GM18502 (cell line): ENCODE measurements around the gene NCBP3.

Experiments used
- ATAC-seq: cut with Tn5 transposase; IDR thresholded peaks from one replicate; pipeline ENCODE4 v1.9.1; 2021; ENCODE audit warnings: mild to moderate bottlenecking; ENCODE audit not compliant: unreplicated experiment, poor library complexity

Gene NCBP3

DNA sequence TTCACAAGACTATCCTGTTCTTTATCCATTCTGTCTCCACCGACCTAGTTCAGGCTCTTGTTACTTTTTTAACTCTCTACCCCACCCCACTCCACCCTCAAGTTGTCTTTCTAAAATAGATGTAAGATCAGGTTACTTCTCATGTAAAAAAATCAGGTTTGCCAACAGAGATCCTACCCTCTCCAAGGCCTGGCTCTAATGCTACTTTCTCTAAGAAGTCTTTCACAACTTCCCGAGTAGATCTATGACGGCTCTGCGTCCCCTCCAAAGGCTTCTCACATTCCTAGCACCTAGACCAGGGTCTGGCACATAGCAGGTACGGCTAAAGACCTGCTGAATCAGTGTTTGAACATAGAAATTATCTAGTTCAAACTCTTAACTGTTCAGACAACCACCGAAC lies 30.9 kb downstream of the NCBP3 start:
- no peak for ATAC-seq

DNA sequence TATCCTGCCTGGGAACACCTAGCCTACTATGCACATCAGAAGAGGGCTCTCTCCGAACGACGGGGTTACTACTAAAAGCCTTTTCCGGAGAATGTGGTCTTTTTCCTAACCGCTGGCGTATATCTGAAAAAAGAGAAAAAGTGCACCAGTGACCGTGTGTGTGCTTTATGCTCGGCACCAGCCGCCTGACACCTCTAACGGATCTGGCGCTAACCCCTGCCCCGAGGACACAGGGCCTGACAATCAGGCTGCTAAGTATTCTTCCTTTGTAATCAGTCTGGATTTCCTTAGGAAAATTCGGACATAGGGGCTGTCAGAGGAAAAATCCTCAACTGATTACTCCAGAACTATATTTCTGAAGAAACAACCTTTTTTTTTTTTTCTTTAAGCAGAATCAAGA lies 31.7 kb downstream of the NCBP3 start:
- ATAC-seq = no peak

DNA sequence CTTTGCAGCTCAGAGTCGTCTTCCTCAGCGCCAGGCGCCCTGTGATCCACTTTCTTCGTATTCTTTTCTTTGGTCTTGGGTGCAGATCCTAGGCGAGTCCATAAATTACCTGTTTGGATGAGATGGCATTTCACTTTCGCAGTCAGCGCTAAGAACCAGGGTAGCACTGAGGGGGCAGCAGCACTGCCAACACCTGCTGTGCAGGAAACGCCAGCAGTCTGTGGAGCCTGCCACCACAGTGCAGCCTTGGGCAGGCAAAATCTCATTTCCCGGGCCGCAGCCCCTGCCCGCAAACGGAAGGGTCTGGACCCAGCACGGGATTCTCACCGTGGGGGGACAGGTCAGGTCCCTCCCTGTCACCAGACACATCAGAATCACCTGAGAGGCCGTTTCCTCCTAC lies 32.9 kb downstream of the NCBP3 start:
- no peak for ATAC-seq

DNA sequence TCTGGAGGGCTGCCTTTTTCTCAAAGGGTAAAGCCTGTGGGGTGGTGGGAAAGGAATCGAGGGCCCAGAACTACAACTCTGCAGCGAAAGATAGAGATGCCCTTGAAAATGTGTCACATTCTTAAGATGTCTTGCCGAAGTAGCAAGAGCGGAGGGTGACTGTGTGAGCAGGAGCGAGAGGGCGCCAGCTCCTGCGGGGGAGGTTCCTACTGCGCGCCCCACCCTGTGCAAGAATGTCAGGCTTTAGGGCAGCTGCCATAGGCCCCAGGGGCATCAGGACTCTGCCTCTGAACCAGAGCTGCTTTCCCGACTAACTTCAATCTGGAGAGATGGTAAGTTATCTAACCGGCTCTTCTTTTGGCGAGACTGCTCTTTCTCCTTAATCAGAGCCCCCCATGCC lies 33.3 kb downstream of the NCBP3 start:
- ATAC-seq = no peak

DNA sequence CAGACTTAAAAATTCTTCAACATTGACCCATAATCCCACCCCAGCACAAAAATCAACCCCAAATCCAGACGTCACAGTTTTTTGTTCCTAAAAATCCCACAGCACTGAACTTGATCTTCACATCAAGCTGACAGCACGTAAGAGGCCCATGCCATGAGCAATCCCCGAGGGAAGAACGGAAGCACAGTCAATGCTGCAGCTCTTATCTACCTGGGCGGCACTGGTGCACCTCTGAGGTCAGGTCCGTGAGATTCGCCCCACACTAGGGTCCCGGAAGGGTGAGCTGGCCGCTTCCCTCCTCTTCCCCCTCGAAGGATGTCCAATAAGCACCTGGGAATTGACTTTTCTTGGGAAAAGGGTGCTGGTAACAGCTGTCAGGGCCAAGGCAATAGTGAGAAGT lies 33.8 kb downstream of the NCBP3 start:
- no peak for ATAC-seq

DNA sequence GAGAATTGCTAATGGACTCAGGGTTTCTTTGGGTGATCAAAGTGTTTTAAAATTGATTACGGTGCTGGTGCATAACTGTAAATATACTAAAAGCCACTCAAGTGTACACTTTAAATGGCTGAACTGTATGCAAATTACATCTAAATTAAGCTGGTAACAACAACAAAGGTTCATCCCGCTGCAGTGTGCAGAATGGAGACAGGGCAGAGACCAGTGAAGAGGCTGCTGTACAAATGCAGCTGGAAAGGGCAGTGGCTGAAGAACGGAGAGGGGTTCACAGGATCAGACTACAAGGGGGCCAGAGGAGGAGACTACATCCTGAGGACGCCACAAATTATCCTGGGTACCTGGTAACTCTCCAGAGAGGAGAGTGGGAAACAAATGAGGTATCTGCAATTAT lies 36.0 kb downstream of the NCBP3 start:
- ATAC-seq = no peak

DNA sequence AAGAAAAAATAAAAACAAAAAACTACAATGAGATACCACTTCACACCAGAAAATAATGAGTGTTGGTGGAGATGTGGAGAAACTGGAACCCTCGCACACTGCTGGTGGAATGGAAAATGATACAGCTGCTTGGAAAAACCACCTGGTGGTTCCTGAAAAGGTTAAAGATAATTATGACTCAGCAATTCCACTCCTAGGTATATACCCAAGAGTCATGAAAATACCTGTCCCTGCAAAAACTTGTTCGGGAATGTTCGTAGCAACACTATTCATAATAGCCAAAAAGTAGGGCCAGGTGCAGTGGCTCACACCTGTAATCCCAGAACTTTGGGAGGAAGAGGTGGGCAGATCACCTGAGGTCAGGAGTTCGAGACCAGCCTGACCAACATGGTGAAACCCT lies 36.9 kb downstream of the NCBP3 start:
- no peak for ATAC-seq

DNA sequence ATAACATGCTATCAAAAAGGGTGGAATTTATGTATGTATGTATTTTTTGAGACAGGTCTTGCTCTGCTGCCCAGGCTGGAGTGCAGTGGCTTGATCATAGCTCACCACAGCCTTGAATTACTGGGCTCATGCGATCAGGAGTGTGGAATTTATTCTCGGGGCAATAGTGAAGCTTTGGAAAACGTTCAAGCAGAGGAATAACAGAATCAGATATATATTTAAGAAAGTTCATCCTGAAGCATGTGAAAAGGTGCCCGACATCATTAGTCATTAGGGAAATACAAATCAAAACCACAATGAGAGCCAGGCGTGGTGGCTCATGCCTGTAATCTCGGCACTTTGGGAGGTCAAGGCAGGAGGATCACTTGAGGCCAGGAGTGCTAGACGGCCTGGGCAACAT lies 37.3 kb downstream of the NCBP3 start:
- ATAC-seq = no peak

DNA sequence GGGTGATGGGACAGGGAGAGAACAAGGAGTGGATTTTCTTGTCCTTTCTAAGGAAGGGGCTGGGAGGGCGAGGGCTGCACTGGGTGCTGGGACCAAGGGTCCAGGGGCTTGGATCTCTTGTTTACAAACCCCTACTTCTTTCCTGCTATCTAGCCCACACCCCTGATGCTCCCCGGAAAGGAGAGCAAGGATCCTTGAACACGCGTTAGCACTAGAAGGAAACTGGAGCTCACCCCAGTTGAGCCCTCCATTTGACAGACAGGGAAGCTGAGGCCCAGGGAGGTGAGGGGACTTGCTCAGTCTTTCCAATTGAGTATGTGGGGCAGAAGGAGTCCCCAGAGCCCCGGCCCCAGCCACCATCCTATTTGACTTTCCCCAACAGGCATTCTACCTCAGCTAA lies 40.5 kb downstream of the NCBP3 start:
- no peak for ATAC-seq

DNA sequence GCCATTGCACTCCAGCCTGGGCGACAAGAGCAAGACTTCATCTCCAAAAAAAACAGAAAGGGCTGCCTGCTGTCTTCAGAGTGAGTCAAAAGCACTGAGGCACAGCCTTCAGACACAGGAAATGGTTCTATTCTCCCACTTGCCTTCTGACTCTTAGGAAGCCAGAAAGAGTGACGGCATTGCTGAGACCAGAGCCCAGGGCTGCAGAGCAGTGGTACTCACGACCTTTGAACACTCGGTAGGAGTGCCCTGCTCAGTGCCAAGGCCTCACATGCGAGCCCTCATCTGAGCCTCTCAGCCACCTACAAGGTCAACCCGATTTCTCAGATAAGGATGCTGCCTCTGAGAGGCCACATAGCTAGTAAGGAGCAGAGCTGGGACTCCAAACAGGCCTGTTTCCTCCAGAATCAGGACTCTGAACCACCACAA lies 41.5 kb downstream of the NCBP3 start:
- peak; percentile 72 for ATAC-seq

DNA sequence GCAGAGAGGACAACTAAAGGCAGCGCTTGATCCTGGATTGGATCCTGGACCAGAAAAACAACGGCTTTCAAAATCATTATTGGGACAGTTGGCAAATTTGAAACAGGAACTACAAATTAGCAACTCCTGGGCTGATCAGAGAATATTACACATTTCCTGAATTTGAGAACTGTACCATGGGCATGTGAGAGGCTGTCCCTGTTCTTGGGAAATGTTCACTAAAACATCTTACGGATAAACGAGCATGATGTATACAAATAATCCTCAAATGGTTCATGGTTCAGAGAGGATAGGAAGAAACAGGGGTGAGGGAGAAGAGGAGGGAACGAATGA lies 42.8 kb downstream of the NCBP3 start:
- no peak for ATAC-seq

DNA sequence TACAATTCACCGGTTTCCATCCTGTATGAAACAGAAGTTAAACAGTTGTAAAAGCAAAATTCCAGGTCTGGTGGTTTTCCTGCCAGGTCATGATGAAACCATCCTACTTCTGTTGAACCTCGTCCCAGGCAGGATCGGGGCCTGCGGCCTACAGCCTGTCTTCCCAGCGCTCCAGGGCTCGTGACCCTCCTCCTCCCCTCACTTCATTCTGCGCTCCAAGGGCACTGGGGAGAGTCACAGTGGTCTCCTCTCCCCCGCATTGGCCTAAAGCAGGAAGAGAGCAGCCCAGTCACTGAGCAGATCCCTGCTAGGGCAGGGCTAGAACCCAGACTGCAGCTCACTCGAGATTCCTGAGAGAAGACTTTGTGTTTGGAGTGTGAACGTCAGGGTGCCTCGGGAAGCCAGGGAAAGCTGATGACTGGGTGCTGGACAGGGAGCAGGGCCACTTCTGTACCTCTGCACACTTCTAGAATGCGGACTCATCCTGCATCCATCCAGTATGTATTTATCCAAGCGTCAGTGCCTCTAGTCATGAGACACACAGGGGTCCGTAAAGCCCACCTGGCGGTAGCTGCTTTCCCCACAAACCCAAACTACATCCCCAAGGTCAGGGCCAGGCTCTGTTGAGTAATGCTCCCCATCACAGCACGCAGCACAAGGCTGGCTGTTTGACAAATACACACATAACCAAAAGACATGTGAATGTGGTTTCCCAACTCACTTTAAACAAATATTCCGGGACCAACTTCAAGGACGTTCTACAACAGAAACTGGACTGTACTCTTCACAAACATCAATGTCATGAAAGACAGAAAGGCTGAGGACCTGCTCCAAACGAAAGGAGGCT lies 43.4 kb downstream of the NCBP3 start:
- ATAC-seq = no peak

DNA sequence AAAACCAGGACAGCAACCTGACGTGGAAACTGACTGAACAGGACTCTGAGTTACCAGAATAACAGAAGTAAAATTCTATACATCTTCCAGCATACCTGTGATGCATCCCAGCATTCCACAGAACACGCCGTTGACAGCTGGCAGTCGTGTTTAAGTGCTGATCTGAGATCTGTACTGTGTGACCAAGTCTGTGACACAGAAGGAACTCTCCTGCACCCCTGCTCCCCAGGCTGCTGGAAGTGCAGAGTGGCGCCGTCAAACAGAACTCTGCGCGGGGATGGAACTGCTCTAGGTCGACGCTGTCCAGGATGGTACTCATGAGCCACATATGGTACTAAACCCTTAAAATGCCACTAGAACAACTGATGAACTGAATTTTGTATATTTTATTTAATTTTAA lies 44.3 kb downstream of the NCBP3 start:
- no peak for ATAC-seq

DNA sequence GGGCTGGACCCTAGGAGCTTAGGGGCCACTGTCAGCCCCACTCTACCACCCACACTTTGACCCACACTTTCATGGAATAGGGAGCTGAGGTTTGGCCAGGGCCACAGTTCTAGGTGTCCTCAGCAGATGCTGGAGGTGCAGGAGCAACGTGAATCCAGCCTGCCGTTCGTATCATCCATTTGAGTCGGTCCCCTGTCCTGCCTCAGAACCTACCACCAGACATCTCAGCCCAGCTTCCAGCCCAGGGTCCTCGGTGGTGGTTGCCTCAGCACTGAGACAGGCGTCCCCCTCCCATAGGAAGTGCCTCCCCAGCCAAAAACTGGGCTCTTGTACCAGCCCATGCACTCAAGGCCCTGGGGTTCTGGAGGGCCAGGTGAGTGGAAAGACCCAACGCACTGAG lies 44.7 kb downstream of the NCBP3 start:
- no peak for ATAC-seq

DNA sequence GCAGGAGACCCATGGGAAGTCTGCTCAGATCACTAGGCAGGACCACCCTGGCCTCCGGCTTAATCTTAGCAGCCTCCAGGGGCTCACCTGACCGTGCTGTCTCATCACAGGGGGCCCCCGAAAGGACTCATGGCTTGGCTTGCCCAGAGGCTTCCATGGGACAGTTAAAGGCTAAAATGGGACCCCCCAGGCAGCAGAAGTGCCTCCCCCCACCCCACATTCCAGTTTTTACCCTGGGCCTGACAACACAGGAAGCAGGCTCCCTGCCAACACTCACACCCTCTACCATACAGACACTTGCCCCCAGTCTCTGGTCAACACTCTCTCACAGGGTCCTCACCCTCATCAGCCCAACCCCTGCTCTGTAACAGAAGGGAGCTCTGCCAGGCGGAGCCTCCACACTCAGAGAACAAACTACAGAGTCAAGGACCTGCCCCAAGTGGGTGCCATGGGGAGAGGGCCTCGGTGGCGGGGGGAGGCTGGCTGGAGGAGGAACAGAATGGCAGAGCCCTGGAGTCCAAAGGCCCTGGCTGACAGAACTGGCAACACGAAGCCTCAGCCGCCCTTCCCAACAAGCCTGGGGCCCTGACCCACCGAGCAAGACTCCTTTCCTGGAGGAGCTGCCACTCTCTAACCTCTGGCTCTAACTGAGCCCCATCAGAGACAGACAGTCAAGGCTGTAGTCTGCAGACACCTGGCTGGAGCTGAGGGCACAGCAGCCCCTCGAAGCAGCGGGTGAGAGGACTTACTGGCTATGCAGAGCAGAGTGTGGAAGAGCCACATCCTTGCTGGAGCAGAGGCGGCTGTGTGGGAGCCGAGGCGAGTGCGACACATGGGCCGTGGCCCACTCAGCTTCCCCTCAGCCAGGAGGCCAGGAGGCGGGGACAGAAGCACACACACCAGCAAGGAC lies 45.4 kb downstream of the NCBP3 start, which contains the start of gene ITGAE:
TSS of gene ITGAE (minus strand) at position 827 of the 910 bp plus-strand sequence. CDS start at position 783, 44 bp downstream.
- ATAC-seq = no peak

DNA sequence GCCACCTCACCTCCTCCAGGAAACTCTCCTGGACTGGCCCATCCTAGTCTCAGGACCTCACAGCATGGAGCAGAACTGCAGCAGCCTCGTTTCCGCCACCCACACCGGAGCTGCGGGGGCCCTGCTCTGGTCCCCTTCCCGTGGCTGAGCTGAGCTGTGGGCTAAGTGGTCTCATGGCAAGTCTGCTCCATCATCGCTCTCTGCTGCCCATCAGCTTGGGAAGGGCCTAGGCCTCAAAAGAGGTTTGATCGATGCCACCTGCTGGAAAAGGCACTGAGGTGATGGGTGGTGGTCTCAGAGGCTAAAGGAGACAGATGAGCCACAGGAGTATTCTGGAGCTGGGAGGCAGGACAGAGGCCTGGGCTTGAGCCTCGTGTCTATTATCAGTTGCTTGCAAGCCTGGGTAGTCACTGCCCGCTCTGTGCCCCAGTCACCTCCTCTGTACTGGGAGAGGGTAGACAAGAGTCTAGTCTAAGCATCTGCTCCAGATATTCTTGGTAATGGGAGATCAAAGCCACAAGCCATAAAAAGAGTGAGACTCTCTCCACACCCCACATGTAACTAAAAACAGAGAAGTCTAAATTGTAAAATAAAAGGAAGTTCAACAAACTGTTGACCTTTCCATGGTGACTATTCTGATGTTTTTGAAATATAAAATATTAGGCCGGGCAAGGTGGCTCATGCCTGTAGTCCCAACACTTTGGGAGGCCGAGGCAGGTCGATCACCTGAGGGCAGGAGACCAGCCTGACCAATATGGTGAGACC lies 46.7 kb downstream of the NCBP3 start:
- ATAC-seq = no peak

DNA sequence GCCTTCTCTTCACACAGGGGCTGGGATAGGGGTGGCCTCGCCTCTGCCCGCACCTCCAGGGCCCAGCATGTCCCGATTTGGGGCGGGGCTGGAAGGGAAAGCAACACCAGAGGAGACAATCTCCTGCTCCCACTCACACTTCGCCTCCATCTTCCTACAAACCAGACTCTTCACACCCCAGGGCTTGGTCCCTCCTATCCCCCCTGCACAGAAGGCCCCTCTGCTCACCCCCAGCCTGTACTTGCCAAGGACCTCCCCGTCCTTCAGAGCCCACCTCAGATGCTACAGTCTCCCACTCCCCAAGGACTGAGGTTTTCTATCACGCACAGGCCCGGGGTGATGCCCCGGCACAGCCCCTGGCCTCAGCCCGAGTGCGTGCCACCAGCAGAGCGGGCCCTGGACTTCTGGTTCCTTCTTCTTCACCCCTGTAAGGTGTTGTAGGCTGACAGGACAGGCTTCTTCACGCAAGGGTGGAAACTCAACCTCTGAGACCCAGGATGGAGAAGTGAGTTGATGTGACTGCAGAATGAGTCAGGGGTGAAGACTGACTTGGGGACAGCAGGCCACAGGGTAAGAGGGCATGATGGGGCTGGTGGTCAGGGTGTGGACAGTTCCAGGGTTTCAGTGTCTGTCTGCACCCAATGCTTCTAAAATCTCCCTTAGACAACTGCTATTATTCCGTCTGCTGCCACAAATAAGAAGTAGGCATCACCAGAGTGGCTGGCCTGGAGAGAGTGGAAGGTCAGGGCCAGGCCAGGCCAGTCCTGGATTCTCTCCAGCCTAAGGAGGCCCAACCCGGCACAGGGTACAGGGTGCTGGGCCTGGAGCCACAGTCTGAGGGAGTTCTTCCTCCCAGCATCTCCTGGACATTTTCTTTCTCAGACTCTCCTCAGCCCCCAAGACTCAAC lies 47.5 kb downstream of the NCBP3 start:
- ATAC-seq = no peak

DNA sequence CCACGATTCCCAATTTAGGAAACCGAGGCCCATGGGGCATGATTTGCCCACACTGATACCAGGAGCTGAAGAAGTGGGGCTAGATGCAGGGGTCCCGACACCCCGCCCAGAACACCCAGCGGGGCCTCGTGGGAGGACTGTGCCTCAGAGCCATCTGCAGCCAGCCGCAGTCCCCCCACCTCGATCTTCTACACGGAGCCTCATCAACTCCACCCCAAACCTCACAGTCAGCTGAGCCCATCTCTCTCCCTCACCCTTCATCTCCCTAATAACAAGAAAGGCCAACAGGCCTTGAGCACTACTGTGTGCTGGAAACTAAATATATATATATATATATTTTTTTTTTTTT lies 49.2 kb downstream of the NCBP3 start:
- peak; percentile 37 for ATAC-seq

DNA sequence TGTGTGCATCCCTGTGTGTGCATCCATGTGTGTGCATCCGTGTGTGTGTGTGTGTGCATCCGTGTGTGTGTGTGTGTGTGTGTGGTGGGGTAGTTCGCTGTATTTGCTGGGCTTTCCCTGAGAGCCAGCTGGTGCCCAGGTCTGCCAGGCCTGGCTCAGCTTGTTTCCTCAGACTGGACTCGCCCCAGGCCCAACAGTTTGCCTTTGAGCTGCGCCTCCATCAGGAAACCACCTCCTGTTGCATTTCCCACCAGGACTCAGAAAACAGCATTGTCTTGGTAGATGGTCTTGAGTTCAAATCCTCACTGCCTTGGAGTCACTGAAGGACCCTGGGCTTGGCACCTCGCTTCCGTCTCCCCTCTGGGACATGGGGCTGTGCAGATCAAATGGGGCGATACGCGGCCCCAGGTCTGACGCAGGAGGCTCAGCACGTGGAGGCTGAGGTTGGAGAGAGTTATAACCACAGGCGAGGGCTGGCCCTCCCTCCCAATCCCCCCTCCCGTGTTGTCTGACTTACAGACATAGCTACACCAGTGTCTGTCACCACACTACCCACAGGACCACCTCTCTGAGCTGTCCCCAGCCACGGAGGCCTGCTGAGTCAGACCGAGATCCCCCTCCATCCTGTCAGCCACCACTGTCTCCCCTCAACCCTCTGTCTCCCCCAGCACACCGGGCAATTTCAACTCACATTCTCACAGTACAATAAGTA lies 49.8 kb downstream of the NCBP3 start:
- ATAC-seq = peak; percentile 80
